G401.6 (cell line): ENCODE data around the gene CCDC7.
"Not testable (repeated sequence)": the region's sequence is repeated elsewhere in the genome, so short reads cannot be mapped to it uniquely, and the experiment has no call there.

ENCODE experiments used
- FAIRE-seq: peaks from 2 replicates; lab custom pipeline; 2012; peaks lifted over from hg19 to GRCh38; lab: Jason Lieb, UNC

Gene CCDC7

DNA sequence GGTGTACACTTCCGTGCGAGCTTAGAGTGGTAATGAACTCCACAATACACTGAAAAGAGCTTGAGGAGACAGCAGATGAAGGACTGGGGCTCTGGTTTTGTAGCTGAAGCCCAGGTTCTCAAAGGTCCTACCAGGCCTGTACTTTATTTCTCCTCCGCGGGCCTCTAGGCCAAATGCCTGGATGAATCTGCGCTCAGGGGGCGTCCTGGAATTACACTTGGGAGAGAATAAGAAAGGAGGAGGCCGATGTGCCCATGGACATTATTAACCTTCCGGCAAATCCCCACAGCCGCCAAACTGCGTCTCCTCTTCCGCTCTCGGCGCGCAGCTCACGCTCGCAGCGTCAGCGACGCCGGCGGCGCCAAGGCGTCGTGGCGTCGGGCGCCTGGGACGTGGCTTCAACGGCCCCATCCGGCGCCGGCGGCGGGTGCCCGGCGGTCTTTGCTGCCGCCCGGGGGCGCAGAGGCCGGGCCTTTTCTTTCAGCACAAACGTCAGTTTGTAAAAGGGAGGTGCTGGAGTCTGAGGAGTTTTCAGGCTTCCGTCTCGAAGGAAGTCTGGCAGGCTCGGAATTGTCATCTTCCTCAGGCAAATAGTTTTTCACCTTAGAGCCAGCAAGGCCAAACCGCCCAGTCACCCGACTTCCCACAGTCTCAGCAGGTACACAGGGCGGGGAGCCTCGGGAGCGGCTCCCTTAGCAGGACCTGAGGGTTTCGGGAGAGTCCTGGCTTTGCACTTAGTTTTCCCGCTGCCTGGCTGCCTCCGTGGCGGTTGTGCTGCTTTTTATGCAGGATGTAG, at the start of gene CCDC7:
Gene CCDC7 (plus strand): TSS at position 401 of the 796 bp plus-strand sequence. CDS start 5,503 bp downstream, outside the sequence.
- FAIRE-seq = no peak

DNA sequence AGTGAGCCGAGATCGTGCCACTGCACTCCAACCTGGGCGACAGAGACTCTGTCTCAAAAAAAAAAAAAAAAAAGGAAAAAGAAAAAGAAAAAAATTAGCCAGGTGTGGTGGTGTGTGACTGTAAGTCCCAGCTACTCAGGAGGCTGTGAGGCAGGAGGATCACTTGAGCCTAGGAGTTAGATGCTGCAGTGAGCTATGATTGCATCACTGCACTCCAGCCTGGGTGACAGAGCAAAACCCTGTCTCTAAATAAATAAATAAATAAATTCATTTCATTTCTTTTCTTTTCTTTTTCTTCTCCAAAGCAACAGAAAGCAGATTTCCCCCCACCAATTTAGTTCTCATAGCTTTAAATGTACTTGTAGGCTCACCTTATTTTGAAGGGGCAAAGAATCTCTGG, 48.8 kb upstream of the CCDC7 start:
- FAIRE-seq = not testable (repeated sequence)

DNA sequence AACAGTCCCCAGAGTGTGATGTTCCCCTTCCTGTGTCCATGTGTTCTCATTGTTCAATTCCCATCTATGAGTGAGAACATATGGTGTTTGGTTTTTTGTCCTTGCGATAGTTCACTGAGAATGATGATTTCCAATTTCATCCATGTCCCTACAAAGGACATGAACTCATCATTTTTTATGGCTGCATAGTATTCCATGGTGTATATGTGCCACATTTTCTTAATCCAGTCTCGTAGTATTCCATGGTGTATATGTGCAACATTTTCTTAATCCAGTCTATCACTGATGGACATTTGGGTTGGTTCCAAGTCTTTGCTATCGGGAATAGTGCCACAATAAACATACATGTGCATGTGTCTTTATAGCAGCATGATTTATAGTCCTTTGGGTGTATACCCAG, 46.2 kb upstream of the CCDC7 start:
- FAIRE-seq = not testable (repeated sequence)

DNA sequence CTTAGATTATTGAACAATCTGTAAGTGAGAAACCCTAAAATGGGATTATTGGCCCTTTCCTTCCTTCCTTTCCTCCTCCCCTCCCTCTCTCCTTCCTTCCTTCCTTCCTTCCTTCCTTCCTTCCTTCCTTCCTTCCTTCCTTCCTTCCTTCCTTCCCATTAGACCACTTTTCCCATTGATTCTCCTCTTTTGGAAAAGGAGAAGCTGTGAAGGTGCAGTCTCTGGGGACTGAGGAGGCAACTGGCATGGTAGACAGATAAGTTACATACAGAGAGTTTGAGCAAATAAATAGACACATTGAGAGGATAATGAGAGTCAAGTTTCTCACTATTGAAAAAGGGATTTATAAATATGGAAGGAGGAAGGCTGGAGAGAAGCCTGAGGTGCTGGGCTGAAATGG, 45.0 kb upstream of the CCDC7 start:
- no peak for FAIRE-seq

DNA sequence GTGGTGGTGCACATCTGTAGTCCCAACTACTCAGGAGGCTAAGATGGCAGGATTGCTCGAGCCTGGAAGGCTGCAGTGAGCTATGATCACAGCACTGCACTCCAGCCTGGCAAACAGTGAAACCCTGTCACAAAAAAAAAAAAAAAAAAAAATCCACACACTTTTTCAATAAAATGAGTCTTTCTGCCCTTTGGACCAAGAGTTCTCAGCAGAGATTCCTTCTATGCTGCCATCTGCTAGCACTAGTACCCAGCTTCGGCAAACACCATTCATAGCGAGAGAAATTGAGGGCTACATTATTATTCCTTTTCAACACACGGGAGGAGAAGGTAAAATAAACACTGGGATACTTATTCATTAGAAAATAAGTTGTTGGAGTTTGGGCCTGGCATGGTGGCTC, 43.4 kb upstream of the CCDC7 start:
- FAIRE-seq = no peak

DNA sequence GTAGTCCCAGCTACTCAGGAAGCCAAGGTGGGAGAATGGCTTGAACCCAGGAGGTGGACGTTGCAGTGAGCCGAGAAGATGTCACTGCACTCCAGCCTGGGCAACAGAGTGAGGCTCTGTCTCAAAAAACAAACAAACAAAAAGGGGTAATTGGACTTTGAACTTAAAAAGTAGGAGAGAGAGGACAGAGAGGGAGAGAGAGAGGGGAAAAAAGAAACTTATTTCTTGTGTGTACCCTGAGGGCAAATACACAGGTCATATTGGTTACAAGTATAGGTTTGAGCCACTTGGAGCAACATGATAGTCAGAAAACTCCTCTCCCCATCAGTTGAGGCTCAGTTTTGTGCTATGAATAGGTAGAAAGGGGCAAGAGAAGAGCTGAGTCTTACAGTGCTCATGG, 42.8 kb upstream of the CCDC7 start:
- no peak for FAIRE-seq

DNA sequence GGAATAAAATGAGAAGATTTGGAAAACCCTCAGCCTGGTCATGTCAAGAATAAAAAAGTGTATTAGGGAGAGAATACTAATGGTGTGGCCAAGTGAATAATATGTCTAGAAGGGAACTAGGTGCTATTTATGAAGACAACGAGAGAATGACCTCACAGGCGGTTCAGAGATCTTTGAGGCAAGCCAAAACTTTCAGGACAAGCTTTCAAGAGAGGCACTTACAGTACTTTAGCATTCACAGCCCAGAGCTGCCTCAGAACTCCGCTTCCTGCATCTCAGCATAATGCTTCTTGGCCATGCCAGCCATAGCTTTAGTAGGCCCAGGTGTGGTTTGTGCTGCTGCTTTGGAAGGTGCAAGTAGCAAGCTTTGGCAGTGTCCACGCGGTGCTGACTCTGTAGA, 37.2 kb upstream of the CCDC7 start:
- no peak for FAIRE-seq

DNA sequence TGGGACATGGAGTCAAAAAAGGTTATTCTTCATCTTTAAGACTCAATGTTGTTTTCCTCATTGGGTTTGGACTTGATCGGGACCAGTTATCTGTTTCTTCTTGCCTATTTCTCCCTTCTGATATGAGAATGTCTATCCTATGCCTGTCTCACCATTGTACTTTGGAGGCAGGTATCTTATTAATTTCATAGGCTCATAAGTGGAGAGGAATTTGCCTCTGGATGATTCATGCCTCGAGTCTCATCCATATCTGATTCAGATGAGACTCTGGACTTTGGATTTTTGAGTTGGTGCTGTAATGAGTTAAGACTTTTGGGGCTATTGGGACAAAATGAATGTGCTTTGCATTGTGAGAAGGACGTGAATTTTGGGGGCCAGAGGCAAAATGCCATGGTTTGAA, 36.2 kb upstream of the CCDC7 start:
- FAIRE-seq = no peak

DNA sequence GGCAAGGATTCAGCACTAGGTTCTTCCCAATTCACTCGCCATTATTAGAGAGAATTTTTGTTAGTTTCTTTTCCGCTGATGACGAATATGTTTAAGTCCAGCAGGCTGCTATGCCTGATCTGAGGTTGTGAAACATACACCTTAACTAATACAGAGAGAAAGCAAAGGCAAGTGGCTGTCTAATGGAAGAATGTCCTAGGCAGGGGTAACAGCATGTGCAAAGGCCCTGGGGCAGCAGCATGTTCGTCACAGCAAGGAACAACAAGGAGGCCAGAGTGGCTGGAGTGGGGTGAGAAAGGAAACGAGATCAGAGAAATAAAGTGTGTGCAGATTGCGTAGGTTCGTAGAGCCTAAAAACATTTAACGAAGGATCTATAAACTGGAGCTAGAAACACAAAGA, 35.4 kb upstream of the CCDC7 start:
- no peak for FAIRE-seq

DNA sequence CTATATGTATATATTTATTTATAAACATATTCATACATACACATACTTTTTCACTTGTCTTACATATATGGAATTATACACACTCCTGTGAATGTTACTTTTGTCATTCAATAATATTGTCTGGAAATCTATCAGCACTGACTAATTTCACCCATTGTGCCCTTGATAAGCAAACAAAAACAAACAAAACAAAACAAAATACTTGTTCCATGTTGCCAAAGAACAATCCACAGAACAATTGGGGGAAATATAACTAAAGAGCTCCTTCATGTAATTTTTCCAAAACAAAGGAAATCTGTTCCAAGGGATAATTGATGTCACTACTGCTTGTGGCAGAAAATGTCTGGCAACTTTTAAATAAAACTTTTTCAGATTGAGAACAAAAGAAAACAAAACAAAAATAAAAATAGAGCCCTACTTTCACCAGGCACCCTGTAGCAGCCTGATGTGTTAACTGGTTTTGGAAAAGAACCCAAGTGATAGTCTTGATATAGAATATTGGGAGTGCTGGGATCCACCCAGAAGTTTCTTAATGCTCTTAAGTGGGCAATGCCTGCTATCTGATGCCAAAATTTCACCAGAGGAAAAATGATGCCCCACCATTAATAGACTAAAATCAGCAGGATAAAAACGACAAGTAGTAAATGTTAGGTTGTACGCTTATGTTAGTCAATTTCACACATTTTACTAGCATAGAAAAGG, 34.0 kb upstream of the CCDC7 start:
- no peak for FAIRE-seq

DNA sequence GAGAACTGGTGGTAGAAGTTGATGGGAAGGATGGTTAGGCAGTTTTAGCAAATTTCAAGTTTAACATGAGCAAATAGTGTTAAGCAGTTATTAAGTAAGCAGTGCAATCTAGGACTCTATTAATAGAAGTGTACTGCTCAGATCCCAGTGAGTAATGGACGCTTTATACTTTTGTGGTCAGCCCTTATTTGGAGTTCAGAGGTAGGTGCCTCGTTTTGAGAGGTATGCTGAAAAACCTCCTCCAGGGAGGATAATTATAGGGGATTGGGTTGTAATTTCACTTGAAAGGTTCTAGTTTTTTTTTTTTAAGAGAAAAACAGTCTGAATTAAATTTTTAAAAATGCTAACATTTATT, 33.5 kb upstream of the CCDC7 start:
- FAIRE-seq = no peak

DNA sequence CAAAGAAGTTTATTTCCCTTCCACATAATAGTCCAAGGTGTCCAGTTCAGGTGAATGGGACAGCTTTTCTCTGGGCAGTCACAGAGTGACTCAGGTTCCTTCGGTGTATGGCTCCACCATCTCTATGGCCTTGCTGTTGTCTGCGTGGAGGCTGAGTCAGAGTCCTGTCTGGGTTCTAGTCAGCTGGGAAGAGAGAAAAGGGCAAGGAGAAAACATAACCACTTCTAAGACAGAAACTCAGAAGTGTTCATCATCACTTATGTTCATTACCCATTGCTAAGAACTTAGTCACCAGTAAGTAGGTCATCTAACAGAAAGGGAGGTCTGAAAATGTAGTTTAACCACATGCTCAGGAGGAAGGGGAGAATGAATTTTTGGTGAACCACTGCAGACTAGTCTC, 32.4 kb upstream of the CCDC7 start:
- no peak for FAIRE-seq

DNA sequence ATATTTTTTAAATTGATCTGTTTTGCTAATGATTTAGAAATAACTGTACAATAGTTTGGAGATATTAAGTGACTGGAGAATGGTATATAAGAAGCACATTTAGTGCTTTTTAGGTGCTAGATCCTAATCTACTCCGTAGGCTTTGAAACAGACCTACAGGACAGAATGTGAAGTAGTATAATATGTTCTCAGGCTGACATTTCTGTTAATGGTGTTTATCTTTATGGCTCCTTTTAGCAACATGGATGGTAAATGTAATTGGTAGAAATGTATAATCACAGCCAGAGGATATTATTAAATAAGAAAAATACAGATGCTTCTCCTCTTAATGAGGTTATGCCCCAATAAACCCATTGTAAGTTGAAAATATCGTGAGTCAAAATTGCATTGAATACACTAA, 30.6 kb upstream of the CCDC7 start:
- no peak for FAIRE-seq

DNA sequence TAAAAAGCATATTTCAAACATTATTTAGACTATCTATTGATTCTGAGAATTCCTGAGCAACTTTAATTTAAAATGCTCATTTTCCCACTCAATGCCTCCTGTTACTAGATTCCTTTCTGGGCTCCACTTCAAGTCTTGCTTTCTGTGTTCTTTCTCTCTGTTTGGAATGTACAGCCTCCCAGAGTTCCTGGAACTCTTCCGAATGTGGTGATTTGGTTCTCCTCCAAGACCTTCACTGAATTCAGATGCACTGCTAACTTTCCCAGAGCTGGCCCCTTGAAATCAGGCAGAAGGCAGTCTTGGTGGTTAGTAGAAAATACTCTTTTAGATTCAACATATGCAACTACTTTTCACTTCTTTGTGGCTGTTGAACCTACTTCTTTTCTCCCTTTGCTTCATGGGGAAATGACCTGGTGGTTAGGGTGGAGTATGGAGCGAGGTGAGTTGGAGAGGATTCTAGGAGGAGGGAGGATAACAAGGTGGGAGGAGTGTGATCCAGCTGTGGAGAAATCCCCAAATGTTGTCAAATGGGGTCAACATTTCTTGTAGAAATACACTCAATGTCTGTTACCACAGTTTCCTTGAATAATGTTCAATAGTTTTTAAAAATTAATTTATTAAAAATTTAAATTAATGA, 27.9 kb upstream of the CCDC7 start:
- no peak for FAIRE-seq

DNA sequence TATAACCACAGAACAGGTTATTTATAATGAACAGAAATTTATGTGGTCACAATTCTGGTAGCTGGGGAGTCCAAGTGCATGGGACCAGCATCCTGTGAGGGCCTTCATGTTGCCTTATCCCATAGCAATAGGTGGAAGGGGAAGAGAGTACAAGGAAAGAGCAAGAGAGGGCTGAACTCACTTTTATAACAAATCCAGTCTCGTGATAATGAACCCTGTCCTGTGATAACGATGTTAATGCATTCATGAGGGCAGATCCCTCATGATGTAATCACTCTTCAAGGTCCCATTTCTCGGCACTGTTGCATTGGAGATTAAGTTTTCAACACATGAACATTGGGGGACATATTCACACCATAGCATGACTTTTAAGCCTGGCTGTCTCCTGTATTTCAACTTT, 27.4 kb upstream of the CCDC7 start:
- no peak for FAIRE-seq

DNA sequence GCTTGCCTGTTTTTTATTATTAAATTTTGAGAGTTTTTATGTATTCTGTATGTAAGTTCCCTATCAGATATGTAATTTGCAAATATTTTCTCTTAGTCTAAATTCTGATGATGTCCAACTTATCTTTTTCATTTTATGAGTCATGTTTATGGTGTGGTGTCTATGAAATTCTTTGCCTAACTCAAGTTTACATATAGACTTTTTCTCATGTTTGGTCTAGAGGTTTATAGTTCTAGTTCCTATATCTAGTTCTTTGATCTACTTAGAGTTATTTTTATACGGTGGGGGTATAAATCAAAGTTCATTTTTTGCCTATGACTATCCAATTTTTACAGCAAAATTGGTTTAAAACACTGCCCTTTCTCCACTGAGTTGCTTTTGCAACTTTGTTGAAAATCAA, 26.3 kb upstream of the CCDC7 start:
- FAIRE-seq = no peak

DNA sequence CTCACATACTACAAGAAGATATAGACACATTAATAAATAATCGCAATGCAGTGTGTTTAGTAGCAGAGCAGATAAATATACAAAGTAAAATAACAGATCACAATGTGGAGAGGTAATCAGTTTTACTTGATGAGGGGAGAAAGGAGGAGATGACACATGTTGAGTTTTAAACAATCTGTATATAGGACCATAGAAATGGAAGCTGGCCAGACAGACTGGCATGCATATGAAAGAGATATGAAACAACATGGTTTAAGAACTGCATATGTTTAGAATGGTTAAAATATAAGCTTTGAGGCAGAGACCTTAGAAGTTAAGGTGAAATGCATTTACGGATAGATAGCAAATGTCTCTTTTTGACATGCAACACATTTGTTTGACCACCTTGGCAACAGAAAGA, 19.8 kb upstream of the CCDC7 start:
- no peak for FAIRE-seq

DNA sequence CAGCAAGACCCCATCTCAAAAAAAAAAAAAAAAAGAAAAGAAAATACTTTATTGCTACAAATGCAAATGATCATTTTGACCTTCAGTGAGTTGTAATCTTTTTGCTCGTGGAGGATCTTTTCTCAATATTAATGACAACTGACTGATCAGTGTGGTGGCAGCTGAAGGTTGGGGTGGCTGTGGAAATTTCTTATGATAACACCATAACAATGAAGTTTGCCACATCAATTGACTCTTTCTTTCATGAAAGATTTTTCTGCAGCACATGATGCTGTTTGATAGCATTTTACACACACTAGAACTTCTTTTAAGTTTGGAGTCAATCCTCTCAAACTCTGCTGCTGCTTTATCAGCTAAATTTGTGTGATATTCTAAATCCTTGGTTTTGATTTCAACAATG, 12.4 kb upstream of the CCDC7 start:
- FAIRE-seq = no peak

DNA sequence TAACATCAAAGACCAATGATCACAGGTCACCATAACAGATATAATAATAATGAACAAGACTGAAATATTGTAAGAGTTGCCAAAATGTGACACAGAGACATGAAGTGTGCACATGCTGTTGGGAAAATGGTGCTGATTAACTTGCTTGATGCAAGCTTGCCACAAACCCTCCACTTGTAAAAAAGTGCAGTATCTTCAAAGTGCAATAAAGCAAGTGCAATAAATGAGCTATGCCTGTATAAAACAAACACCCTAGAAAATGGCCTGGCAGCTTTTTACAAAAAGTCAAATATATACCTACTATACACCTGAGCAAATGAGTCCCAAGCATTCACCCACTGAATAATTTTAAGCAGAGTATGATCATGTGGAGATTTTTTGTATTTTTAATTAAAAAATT, 9.7 kb upstream of the CCDC7 start:
- no peak for FAIRE-seq

DNA sequence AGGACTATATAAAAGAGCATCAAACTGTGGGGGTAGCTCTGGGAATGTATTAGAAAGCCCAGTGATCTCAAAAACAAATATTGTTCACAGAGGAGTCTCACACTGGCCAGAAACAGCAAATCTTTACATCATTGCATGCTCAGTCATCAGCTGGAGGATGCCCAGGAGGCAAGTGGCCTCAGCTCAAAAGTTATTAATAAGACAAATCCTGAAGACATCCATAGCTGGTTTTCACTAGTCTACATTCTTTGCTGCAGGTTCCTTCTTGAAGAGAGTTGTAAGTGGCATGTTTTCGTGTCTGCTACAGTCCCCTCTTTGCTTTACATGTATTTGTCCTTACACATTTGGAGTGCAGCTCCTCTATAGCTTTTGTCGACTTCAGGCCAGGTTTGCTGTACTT, 8.6 kb upstream of the CCDC7 start:
- no peak for FAIRE-seq

DNA sequence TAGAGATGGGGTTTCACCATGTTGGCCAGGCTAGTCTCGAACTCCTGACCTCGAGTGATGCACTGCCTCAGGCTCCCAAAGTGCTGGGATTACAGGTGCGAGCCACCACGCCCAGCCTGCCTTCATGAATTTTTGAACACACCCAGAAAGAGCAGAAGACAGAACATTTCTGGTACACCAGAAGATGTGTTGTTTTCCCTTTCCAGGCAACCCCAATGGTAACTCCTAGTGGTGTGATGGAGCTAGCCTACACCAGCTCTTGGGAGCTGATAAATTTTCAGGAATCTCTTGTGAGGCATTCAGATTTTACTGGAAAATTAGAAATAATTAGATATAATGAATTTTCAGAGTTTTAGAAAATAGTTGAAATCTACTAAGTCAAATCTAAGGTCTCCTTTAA, 904 bp upstream of the CCDC7 start:
- FAIRE-seq = no peak

DNA sequence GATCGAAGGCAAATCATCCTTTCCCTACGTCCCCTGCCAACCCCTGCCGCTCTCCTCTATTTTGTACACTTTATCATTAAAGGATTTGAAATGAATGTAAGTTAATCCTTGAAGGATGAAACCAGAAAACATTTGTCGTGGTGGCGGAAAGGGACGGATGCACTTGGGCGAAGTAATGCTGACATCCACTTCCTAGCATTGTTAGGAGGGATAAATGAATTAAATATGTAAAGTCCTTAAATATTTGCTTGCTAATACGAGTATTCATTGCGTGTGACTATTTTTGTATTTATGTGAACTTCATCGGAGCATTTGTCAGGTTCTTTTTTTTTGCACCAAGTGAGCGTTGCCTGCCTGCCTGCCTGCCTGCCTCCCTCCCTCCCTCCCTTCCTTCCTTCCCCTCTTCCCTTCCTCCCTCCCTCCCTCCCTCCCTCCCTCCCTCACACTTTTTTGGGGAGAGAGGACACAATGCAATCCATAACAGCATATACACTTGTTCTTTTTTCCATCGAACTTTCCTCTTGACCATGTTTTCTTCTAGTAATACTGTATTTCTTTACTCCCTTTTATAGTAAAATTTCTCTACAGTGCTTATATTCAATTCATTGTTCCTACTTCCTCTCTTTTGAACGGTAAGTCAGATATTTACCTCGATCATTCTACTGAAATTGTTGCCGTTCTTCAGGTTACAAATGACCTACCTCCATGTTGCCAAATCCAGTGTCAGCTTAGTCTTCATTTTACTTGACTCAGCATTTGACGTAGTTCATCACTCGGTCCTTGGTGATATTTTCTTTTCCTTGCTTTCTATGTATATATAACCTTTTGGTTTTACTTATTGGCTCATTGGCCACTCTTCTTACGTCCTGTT, 831 bp downstream of the CCDC7 start:
- no peak for FAIRE-seq

DNA sequence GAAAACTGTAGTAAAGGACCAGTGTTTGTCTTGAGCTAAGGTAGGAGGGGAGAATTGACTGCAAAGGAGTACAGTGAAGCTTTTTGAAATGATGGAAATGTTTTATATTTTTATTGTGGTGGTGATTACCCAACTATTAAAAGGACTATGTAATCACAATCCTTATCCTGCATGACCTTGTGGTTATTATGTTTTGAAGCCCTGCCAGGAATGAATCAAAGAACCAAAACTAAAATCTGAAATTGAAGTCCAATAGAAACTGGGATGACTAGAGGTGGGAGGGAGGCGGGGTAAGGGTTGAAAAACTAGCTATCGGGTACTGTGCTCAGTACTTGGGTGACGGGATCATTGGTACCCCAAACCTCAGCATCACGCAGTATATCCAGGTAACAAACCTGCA, 8.2 kb downstream of the CCDC7 start:
- FAIRE-seq = no peak
